ENCODE results near the gene SNX13.

- TF ChIP-seq POLR2A (IDR thresholded peaks at IDR 0.05; ENCODE audit: low read depth, low read length) (no peak), CEBPB (IDR thresholded peaks at IDR 0.05; ENCODE audit: low read depth, low read length) (no peak), RAD21 (IDR thresholded peaks at IDR 0.05; ENCODE audit: low read length) (no peak), BHLHE40 (IDR thresholded peaks at IDR 0.05; ENCODE audit: low read depth, low read length) (no peak)
- TF ChIP-seq, protein P1, sequence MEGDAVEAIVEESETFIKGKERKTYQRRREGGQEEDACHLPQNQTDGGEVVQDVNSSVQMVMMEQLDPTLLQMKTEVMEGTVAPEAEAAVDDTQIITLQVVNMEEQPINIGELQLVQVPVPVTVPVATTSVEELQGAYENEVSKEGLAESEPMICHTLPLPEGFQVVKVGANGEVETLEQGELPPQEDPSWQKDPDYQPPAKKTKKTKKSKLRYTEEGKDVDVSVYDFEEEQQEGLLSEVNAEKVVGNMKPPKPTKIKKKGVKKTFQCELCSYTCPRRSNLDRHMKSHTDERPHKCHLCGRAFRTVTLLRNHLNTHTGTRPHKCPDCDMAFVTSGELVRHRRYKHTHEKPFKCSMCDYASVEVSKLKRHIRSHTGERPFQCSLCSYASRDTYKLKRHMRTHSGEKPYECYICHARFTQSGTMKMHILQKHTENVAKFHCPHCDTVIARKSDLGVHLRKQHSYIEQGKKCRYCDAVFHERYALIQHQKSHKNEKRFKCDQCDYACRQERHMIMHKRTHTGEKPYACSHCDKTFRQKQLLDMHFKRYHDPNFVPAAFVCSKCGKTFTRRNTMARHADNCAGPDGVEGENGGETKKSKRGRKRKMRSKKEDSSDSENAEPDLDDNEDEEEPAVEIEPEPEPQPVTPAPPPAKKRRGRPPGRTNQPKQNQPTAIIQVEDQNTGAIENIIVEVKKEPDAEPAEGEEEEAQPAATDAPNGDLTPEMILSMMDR (conservative IDR thresholded peaks at IDR 0.05; ENCODE audit: low read depth, low read length): no peak
- TF ChIP-seq, protein P2, sequence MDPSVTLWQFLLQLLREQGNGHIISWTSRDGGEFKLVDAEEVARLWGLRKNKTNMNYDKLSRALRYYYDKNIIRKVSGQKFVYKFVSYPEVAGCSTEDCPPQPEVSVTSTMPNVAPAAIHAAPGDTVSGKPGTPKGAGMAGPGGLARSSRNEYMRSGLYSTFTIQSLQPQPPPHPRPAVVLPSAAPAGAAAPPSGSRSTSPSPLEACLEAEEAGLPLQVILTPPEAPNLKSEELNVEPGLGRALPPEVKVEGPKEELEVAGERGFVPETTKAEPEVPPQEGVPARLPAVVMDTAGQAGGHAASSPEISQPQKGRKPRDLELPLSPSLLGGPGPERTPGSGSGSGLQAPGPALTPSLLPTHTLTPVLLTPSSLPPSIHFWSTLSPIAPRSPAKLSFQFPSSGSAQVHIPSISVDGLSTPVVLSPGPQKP (IDR thresholded peaks at IDR 0.05; ENCODE audit: borderline replicate concordance, low read depth, low read length): no peak
Measured at GRCh38 chr7:17951742-17952254, 11.5 kb upstream of the SNX13 start.
